Loucy (cell line): Measurements from ENCODE around the gene CYP2C9.
"Not testable (repeated sequence)": the region's sequence is repeated elsewhere in the genome, so short reads cannot be mapped to it uniquely, and the experiment has no call there.

Experiments used
- H2AFZ ChIP-seq: fragments of 200-600 bp; sonication (generic); 2 replicates; pipeline ENCODE4 v1.6.0; 2016; ENCODE audit warnings: antibody characterized with exemption, mild to moderate bottlenecking, low read length, moderate library complexity
- H3F3A ChIP-seq: fragments of 200-600 bp; 2 replicates; pipeline ENCODE4 v1.6.0; 2016; ENCODE audit warnings: antibody characterized with exemption, low read depth, mild to moderate bottlenecking
- H3K27me3 ChIP-seq: fragments of 200-600 bp; sonication (generic); 2 replicates; pipeline ENCODE4 v1.6.1; 2014; ENCODE audit warnings: low read length, mild to moderate bottlenecking; ENCODE audit not compliant: insufficient read depth, poor library complexity, severe bottlenecking
- H3K36me3 ChIP-seq: fragments of 200-600 bp; sonication (generic); 2 replicates; pipeline ENCODE4 v1.6.1; 2016; ENCODE audit warnings: low read length; ENCODE audit not compliant: insufficient read depth
- H3K4me1 ChIP-seq: fragments of 200-600 bp; sonication (generic); 2 replicates; pipeline ENCODE4 v1.5.1; 2014; ENCODE audit warnings: low read length, mild to moderate bottlenecking; ENCODE audit not compliant: insufficient read depth, poor library complexity, severe bottlenecking
- H3K4me2 ChIP-seq: fragments of 200-600 bp; sonication (generic); 2 replicates; pipeline ENCODE4 v1.6.0; 2014; ENCODE audit warnings: antibody characterized with exemption, low read length, low read depth, mild to moderate bottlenecking; ENCODE audit not compliant: poor library complexity, severe bottlenecking
- H3K4me3 ChIP-seq: fragments of 200-600 bp; sonication (generic); 2 replicates; pipeline ENCODE4 v1.5.1; 2014; ENCODE audit warnings: low read length, mild to moderate bottlenecking, mixed read lengths; ENCODE audit not compliant: poor library complexity, severe bottlenecking
- H3K79me2 ChIP-seq: fragments of 200-600 bp; sonication (generic); 2 replicates; pipeline ENCODE4 v1.6.1; 2014; ENCODE audit warnings: low read length; ENCODE audit not compliant: insufficient read depth
- H3K9ac ChIP-seq: fragments of 200-600 bp; sonication (generic); 2 replicates; pipeline ENCODE4 v1.6.0; 2014; ENCODE audit warnings: mild to moderate bottlenecking, low read depth, low read length, moderate library complexity; ENCODE audit not compliant: poor library complexity, severe bottlenecking
- H3K9me2 ChIP-seq: fragments of 200-600 bp; sonication (generic); replicated peaks from 2 replicates; pipeline ENCODE4 v1.6.1; 2016; ENCODE audit warnings: low read depth, low read length, mixed read lengths
- H3K9me3 ChIP-seq: fragments of 200-600 bp; sonication (generic); 2 replicates; pipeline ENCODE4 v1.6.1; 2014; ENCODE audit warnings: mild to moderate bottlenecking, antibody characterized with exemption, low read length, low read depth; ENCODE audit not compliant: insufficient read depth
- H4K20me1 ChIP-seq: fragments of 200-600 bp; sonication (generic); 2 replicates; pipeline ENCODE4 v1.6.0; 2014; ENCODE audit warnings: antibody characterized with exemption, low read length, mild to moderate bottlenecking; ENCODE audit not compliant: insufficient read depth, poor library complexity, severe bottlenecking
- EZH2phosphoT487 ChIP-seq: fragments of 200-600 bp; IDR thresholded peaks from 2 replicates; pipeline ENCODE4 v1.6.1; 2018; ENCODE audit warnings: antibody characterized with exemption, mild to moderate bottlenecking, moderate library complexity, borderline replicate concordance
- TF ChIP-seq, protein P1 (sequence below): fragments of 200-600 bp; sonication (generic); conservative IDR thresholded peaks from 2 replicates; pipeline ENCODE4 v1.5.1; 2014; ENCODE audit warnings: mild to moderate bottlenecking, antibody characterized with exemption, low read length

The CYP2C9 gene

DNA sequence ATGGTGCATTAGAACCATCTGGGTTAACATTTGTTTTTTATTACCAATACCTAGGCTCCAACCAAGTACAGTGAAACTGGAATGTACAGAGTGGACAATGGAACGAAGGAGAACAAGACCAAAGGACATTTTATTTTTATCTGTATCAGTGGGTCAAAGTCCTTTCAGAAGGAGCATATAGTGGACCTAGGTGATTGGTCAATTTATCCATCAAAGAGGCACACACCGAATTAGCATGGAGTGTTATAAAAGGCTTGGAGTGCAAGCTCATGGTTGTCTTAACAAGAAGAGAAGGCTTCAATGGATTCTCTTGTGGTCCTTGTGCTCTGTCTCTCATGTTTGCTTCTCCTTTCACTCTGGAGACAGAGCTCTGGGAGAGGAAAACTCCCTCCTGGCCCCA is at the start of gene CYP2C9:
TSS of gene CYP2C9 (plus strand) at position 276 of the 400 bp plus-strand sequence. CDS start at position 301, 25 bp downstream.
- Histone ChIP-seq H3K79me2 (no peaks in the 10 kb centered on the region), H3K4me2 (no peak within 1 kb of the TSS), H4K20me1 (no peaks in the 10 kb centered on the region)

DNA sequence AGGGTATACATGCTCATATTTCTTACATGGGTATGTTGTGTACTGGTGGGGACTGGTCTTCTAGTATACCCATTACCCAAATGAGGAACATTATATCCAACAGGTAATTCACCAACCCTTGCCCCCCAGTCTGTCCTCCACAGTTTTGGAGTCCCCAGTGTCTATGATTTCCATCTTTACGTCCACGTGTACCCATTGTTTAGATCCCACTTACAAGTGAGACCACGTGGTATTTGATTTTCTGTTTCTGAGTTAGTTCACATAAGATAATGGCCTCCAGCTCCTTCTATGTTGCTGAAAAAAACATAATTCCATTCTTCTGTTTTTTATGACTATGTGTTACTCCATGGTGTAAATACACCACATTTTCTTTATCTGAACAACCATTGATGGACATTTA is 49.3 kb upstream of the CYP2C9 start:
- Histone ChIP-seq H3K36me3 (no peaks in the 10 kb centered on the region), H3K4me3 (no peak overlapping the region), H2AFZ (no peak overlapping the region), H3K4me1 (no peaks in the 10 kb centered on the region), H3K79me2 (no peaks in the 10 kb centered on the region), H3K9ac (no peak overlapping the region), H3F3A (no peaks in the 10 kb centered on the region), H4K20me1 (no peaks in the 10 kb centered on the region), H3K4me2 (no peak overlapping the region), H3K9me3 (no peaks in the 10 kb centered on the region), H3K9me2 (no peaks in the 10 kb centered on the region), H3K27me3 (no peaks in the 10 kb centered on the region)
- TF ChIP-seq EZH2phosphoT487 = no peak
- TF ChIP-seq, protein P1, sequence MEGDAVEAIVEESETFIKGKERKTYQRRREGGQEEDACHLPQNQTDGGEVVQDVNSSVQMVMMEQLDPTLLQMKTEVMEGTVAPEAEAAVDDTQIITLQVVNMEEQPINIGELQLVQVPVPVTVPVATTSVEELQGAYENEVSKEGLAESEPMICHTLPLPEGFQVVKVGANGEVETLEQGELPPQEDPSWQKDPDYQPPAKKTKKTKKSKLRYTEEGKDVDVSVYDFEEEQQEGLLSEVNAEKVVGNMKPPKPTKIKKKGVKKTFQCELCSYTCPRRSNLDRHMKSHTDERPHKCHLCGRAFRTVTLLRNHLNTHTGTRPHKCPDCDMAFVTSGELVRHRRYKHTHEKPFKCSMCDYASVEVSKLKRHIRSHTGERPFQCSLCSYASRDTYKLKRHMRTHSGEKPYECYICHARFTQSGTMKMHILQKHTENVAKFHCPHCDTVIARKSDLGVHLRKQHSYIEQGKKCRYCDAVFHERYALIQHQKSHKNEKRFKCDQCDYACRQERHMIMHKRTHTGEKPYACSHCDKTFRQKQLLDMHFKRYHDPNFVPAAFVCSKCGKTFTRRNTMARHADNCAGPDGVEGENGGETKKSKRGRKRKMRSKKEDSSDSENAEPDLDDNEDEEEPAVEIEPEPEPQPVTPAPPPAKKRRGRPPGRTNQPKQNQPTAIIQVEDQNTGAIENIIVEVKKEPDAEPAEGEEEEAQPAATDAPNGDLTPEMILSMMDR = no peak

More for the DNA sequence above, at the start of gene CYP2C9:
- no peaks in the 10 kb centered on the region for H3K27me3 ChIP-seq
- no peaks in the 10 kb centered on the region for H3K9me2 ChIP-seq
- TF ChIP-seq EZH2phosphoT487 = no peak
- no peak within 1 kb of the TSS for H2AFZ ChIP-seq
- H3K4me1 ChIP-seq = no peaks in the 10 kb centered on the region
- H3K4me3 ChIP-seq = no peak within 1 kb of the TSS
- H3K9me3 ChIP-seq = no peaks in the 10 kb centered on the region
- H3K36me3 ChIP-seq = no peaks in the 10 kb centered on the region
- no peaks in the 10 kb centered on the region for H3F3A ChIP-seq
- no peak within 1 kb of the TSS for H3K9ac ChIP-seq

DNA sequence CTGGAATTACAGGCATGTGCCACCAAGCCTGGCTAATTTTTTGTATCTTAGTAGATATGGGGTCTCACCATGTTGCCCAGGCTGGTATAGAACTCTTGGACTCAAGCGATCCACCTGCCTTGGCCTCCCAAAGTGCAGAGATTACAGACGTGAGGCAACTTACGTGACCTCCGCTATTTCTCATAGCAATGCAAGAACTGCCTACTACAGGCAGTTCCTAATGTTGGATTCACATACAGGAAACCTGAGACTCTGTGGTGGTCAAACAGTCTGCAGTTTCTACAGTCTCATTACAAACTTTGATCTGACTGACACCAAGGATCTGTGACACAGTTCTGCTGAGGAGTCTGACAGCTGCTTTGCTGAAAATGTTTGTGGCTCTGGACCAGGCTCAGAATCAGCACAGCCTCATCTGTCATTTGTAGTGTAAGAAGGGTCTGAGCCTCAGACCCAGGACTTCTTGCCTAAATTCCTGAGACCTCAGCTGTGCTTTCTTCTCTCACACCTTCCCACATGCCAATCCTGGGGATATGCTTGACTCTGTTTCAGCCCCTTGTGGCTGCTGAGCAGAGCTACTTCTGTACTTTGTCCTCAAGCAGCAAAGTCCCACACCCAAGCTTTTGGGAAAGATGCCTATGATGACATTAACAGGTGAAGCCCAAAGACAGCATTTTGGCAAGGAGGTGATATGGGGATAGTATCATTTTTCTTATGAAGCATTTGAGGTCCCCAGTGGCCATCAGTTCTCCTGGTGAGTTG is 48.0 kb upstream of the CYP2C9 start:
- H3F3A ChIP-seq = no peaks in the 10 kb centered on the region
- no peaks in the 10 kb centered on the region for H4K20me1 ChIP-seq
- no peaks in the 10 kb centered on the region for H3K4me1 ChIP-seq
- H3K36me3 ChIP-seq = no peaks in the 10 kb centered on the region
- H3K4me2 ChIP-seq = no peak overlapping the region
- H3K79me2 ChIP-seq = no peaks in the 10 kb centered on the region
- no peaks in the 10 kb centered on the region for H3K9me3 ChIP-seq
- H3K9ac ChIP-seq = no peak overlapping the region
- no peaks in the 10 kb centered on the region for H3K9me2 ChIP-seq
- TF ChIP-seq EZH2phosphoT487 = no peak
- TF ChIP-seq, protein P1 = no peak
- no peaks in the 10 kb centered on the region for H3K27me3 ChIP-seq
- H2AFZ ChIP-seq = no peak overlapping the region
- no peak overlapping the region for H3K4me3 ChIP-seq

DNA sequence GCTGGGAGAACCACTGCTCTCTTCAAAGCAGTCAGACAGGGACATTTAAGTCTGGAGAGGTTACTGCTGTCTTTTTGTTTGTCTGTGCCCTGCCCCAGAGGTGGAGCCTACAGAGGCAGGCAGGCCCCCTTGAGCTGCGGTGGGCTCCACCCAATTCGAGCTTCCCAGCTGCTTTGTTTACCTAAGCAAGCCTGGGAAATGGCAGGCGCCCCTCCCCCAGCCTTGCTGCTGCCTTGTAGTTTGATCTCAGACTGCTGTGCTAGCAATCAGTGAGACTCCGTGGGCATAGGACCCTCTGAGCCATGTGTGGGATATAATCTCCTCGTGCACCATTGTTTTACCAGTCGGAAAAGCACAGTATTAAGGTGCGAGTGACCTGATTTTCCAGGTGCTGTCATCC is 40.0 kb upstream of the CYP2C9 start:
- not testable (repeated sequence) for H3K36me3 ChIP-seq, H3F3A ChIP-seq, H2AFZ ChIP-seq, H3K4me3 ChIP-seq, H3K79me2 ChIP-seq, H3K4me1 ChIP-seq, H3K27me3 ChIP-seq, H4K20me1 ChIP-seq, H3K4me2 ChIP-seq, H3K9ac ChIP-seq, H3K9me3 ChIP-seq, H3K9me2 ChIP-seq
